NOMO-1 treated with dmso at 0.1 percent for 144 hours (cell line): ENCODE measurements around the gene RNPEPL1.
"Not testable (repeated sequence)": the region's sequence is repeated elsewhere in the genome, so short reads cannot be mapped to it uniquely, and the experiment has no call there.

Source experiments
- DNase-seq: peaks from one replicate; lab custom pipeline; 2025; ENCODE audit not compliant: unreplicated experiment; lab: John Stamatoyannopoulos, UW

The RNPEPL1 gene

DNA sequence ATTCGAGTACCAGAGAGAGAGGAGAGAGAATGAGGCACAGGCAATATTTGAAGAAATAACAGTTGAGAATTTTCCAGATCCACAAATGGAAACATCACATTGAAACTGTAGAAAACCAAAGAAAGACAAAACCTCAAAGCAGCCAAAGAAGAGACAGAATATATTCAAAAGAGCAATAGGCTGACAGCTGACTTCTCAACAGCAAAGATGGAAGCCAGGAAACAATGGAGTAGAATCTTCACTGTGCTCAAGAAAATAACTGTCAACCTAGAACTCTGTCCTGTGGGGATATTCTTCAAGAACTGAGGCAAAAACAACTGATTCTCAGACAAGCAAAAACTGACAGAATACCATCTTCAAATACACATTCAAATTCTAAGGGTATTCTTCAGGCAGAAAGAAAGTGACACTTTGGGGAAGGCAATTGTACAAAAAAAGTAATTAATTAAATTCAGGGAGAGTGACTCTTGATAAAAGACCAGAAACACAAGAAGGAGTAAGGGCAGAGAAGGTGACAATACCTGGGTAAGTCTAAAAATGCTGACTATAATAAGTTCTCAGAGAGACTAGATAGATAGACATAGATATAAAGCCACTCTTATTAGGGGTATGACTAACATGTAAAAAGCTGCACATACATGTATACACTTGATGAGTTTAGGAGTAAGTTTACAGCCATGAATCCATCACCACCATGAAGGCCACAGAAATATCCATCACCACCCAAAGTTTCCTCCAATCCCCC, 36.1 kb upstream of the RNPEPL1 start:
- DNase-seq, result no peak

DNA sequence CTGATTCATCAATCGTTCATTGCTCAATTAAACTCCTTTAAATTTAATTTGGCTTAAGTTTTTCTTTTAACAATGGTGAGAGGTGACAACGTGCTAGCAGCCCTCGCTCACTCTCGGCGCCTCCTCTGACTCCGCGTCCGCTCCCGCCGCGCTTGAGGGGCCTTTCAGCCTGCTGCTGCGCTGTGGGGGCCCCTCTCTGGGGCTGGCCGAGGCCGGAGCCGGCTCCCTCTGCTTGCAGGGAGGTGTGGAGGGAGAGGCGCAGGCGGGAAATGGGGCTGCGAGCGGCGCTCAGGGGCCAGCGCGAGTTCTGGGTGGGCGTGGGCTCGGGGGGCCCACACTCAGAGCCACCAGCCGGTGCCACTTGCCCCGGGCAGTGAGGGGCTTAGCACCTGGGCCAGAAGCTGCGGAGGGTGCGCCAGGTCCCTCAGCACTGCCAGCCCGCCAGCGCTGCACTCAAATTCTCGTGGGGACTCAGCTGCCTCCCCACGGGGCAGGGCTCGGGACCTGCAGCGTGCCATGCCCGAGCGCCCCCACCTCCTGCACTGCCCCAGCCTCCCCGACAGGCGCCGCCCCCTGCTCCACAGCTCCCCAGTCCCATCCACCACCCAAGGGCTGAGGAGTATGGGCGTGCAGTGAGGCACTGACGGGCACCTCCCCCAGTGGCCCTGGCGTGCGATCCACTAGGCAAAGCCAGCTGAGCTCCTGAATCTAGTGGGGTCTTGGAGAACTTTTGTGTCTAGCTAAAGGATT, 30.1 kb upstream of the RNPEPL1 start:
- DNase-seq, result no peak

DNA sequence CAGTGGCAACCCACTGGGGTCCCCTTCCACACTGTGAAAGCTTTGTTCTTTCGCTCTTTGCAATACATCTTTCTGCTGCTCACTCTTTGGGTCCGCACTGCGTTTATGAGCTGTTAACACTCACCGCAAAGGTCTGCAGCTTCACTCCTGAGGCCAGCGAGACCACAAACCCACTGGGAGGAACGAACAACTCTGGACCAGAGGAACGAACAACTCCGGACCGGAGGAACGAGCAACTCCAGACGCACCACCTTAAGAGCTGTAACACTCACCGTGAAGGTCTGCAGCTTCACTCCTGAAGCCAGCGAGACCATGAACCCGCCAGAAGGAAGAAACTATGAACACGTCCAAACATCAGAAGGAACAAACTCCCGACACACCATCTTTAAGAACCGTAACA, 29.2 kb upstream of the RNPEPL1 start:
- DNase-seq, result not testable (repeated sequence)

DNA sequence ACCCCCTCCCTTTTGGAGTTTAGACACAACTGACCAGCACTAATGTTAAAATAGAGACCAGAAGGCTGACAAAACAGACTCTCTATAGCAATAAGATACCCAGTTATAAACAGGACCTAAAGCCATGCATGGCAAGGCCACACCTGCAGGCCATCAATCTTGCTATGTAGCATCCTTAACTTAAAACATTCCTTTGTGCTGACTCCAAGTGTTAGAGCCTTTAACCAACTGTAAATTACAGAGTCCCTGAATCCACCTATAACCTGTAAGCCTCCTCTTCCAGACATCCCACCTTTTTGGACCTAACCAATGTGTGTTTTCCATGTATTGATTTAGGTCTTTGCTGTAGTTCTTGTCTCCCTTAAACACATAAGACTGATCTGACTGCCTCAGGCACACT, 28.4 kb upstream of the RNPEPL1 start:
- DNase-seq, result no peak

DNA sequence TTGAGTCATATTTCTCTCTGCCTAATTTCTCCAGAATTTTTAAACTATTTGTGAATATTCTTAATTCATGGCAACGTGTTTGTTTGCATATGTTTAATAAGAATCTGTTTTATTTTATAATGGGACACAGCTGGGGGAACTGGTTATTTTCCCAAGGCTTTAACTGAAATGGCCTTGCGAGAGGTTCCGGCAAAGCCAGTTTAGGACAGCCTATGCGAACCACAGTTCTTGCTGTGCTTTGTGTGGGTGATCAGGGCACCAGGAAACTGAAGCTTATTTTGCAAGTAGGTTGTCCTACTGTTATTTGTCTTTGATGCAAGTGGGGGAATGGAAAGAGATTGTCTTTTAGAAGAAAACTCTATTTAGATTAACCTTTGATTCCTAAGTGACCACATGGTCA, 17.0 kb upstream of the RNPEPL1 start:
- DNase-seq, result no peak

DNA sequence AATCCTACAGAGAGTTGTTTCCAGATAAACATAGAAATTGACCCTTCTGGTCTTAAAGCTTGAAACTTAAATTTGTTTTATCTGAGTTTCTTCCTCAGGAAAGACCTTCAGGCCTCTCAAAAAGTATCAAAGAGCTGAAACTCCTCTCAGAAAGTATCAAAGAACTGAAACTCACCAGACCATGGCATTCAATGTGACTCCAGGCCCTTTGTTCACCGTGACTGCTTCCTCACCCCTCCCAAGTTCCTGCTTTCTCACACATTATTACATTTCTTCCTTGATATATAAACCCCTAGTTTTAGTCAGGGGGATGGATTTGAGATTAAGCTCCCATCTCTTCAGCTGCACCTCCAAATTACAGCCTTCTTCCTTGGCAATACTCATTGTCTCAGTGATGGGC, 16.5 kb upstream of the RNPEPL1 start:
- no peak for DNase-seq

DNA sequence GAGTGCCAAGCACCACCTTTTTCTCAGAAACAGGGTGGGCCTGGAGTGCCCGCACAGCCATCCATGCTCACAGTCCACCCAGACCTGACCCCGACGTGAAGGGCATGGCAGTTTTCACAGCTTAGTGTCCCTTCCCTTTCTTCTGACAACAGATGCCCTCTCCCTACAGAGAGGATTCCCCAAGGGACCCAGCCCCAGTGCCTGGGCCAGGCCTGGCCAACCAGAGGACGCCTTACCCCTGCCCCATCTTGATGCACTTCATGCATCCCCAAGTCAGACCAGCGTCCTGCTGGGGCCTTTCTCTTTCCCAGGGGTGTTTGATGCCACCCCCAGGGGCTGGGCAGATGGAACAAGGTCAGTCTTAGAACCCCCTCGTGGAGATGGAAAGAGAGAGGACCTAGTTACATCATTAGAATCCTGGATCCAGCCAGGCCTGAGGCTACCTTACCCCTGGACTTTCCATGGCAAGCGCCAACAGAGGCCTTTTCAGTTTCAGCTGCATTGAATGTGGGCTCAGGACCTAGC, 14.3 kb upstream of the RNPEPL1 start:
- DNase-seq, result no peak

DNA sequence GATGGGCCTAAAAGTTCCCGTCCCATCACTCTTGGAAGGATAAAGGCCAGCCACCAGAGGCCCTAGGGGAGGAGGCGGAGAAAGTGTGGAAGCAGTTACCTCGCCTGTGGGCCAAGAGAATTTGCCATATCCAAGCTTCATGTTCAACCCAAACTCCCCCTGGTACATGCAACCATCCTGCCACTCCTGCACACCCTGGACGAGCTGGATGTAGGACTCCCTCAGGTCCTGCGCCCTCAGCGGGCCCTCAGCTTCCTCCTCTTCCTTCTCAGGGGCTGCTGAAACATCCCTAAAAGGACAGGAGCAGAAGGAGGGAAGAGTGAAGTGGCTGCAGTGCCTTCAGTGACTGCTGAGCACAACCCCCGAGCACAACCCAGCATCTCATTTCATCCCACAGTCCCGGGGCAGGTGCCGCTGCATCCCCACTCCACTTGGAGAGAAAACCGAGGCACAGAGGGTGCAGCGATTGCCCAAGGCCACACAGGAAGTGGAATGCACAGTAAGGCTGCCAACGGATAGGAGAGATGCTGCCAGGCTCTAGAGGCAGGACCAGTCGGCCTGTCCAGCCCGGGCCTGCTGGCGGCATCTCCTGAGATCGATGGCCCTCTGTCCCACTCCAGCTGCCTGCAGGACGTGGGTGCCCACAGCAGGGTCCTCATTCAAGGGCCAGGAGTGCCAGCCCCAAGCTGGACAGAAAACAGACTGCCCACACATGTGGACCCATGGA, 13.4 kb upstream of the RNPEPL1 start:
- no peak for DNase-seq

DNA sequence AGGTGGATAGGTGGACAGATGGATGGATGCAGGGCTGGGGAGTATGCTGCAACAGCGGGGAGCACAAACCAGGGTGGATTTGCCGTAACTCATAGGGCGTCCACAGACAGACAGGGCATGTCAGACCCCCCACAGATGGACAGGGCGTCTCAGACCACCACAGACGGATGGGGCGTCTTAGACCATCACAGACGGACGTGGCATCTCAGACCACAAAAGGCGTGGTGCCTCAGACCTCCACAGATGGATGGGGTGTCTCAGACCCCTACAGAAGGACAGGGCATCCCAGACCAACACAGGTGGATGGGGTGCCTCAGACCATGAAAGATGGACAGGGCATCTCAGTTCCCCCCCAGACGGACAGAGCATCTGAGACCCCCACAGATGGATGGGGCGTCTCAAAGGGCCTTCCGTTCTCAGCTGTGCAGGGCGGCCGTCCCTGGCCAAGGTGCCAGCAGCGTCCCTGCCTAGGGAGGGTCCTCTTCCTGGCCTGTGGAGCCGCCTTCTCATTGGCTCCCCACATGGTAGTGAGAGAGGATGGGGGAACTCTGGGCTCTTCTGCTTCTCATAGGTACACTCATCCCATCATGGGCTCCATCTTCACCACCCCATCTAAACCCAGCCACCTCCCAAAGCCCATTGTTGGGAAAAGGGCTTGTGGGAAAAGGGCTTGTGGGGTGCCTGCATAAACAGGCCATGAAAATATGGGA, 12.6 kb upstream of the RNPEPL1 start:
- DNase-seq, result no peak

DNA sequence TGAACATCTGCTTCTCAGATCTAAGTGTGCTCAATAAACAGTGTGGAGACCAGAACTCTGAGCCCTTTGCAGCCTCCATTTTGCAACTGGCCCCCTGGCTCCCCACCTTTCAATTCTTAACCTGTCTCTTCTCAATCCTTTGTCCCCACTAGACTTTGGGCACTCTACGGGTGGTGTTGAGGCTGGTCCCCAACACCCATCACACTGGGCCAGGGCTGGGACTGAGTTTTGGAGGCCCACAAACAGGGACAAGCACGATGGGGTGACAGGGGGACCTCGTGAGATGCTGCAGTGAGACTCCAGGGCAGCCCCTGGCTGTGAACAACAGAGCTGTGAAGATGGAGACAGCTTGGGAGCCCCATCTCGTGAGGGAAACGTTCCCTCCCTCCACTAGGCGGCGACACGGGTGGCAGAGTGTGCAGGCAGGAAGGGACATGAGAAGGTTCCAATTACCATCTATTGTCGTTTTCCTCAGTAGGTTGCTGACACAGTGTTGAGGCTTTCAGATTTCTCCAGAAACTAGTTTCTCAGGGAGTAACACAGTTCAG, 11.7 kb upstream of the RNPEPL1 start:
- DNase-seq, result peak; percentile 7

DNA sequence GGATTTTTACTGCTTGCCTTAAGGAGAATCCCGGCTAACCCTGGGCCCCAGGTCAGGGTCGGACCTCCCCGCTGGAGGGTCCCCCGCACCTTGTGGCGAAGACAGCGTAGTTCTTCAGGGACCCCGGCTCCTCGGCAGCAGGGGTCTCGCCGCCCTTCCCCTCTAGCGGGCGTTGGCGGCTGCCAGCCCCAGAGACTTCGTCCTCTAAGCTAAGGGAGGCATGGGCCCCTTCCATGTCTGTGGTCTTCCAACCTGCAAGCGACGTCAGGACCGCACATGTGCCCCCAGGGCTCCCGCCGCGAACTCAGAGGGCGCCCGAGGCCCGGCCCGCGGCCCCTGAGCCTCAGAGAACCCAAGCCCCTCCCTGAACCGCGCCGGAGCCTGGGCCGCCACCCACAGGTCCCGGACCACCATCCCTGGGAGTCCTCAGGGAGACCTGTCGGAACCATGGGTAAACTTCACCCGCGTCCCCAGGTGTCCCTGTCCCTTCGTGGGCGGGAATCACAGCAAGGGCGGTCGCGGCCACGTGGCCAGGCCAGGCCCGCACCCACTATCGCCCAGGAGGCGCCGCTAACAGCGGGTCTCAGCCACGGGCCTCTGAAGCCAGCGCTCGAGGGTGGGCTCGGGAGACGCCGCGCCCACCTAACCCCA, 11.1 kb upstream of the RNPEPL1 start:
- no peak for DNase-seq

DNA sequence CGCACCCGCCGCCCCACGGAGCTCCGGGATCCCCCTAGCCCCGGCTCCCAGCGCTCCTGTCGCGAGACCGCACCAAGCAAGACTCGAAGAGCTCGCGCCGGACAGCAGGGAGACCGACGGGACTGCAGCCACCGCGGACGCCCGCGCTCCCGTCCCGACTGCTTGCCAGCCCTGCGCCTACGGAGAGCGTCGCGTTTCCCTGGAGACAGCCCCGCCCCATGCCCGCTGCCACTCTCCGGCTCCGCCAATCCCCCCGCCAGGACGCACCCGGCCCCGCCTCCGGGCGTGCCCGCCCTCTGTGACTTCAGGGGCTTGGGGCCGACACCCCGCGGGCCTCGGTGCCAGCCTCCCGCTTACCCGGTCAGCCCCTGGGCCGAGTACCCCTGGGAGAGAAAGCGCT, 10.5 kb upstream of the RNPEPL1 start, which contains the start of gene ANKMY1:
Gene ANKMY1, minus strand, starts transcription at position 181 of the 400 bp plus-strand sequence. CDS start 653 bp downstream, outside the sequence.
- DNase-seq, result no peak

DNA sequence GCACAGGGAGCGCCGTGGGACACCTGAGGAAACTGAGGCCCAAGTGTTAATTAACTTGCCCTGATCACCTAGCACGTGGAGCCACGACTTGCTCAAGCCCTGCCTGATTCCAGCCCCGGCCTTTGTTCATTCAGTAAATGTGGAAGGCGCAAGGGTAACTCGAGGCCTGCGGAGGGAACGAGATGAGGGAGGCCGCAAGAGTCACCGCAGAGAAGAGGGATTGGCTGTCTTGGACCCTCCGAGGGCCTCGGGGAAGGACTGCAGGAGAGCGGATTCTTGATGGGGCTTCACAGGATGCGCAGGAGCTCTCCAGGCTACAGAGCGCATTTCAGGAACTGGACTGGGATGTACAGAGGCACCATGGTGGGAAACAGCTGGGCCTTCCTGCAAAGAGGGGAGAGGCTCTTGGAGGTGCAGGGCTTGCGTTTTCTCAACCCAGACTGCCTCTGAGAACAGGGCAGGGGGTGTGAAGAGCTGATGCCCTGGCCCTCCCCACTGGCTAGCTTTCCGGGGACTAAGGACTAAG, 10.0 kb upstream of the RNPEPL1 start:
- DNase-seq, result no peak

DNA sequence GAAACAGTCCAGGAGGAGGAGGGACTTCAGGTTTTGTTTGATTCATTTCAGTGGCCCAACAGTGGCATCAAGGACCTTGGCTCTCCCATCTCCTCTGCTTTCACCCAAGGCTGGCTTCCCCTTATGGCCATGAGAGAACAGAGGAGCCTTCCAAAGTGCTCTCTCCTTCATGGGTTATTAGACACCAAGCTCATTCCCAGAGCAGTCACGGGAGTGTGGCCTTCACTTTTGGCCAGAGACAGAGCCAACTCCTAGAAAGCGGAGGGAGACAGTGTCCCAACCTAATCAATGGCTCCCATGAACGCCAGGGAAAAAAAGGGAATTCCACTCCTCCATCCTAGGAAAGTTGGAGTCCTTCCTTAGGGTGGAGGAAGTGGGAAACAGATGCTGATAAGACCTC, 9.0 kb upstream of the RNPEPL1 start:
- DNase-seq, result no peak

DNA sequence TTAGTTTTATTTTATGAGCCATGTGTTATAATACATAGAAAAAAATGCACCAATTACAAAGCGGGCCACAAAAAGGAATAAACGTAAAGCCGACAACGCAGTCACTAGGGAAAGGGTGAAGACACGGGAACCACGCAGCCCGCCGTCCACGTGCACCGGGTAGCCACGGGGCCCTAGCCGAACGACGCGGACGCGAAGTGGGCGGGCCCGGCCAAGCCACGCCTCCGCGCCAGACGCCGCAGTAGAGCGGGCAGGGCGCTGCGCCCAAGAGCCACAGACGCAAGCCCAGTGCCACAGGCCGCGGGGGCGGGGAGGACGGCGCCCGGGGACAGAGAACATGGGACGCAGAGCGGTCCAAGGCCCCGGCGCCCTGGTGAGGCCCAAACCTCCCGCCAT, 8.2 kb upstream of the RNPEPL1 start, which contains the start of gene DUSP28:
Gene DUSP28, plus strand, starts transcription at position 274 of the 396 bp plus-strand sequence. CDS start 328 bp downstream, outside the sequence.
- DNase-seq, result peak; percentile 75

DNA sequence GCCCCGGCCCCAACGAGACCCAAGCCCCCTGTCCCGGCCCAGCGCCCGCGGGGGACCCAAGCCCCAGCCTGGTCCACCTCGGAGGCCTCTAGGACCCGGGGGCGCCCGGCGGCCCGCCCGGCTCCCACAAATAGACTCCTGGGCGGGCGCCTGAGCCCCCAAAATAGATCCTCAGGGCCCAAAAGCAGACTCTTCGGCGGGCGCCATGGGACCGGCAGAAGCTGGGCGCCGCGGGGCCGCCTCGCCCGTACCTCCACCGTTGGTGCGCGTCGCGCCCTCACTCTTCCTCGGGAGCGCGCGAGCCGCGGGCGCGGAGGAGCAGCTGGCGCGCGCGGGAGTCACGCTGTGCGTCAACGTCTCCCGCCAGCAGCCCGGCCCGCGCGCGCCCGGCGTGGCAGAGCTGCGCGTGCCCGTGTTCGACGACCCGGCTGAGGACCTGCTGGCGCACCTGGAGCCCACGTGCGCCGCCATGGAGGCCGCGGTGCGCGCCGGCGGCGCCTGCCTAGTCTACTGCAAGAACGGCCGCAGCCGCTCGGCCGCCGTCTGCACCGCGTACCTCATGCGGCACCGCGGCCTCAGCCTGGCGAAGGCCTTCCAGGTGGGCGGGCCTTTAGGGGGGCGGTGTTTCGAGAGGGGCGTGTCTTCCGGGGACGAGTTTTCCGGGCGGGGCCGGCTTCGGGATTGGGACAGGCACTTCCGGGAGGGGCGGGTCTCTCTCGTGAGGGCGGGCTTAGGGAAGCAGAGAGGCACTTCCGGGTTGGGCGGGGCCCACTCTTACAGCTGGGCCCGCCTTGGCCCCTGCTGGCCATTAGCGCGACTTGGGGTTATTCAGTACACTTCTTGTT, 7.6 kb upstream of the RNPEPL1 start:
- peak; percentile 95 for DNase-seq

DNA sequence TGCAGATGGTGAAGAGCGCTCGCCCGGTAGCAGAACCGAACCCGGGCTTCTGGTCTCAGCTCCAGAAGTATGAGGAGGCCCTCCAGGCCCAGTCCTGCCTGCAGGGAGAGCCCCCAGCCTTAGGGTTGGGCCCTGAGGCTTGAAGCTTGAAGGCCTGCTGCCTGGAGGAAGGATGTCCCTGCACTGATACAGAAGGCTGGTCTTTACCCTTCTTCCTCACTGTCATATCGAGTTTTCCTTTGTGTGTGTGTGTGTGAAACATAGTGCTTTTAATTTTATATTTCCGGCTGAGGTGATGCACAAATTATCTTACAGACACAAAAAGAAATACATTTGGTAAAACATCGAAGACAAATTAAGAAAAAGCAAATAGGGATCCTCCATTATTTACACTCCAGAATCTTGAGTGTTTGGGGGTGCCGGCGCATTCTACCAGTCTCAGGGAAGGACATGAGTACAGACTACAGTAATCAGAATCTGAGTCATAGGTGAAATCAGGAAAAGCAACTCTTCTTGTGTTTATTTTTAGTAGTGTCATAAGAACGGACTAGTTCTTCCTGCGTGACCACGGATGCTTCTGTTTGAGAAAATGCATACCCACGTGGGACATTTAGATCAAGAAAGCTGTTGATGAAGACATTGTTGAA, 6.8 kb upstream of the RNPEPL1 start:
- DNase-seq, result peak; percentile 27

DNA sequence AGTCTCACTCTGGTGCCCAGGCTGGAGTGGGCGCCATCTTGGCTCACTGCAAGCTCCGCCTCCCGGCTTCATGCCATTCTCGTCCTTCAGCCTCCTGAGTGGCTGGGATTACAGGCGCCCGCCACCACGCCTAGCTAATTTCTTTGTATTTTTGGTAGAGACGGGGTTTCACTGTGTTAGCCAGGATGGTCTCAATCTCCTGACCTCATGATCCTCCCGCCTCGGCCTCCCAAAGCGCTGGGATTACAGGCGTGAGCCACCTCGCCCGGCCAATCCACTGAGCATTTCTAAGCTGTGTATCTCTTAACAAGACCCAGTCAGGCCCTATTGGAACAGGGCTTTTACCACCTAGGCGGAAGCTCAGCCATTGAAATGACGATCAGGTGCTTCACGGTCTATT, 5.1 kb upstream of the RNPEPL1 start:
- DNase-seq, result not testable (repeated sequence)
